HG03575 (cell line): ENCODE data around the gene AKAP8.
A peak's percentile ranks its signal among the peaks of the same experiment; 100 is the strongest.

ENCODE experiments used
- ATAC-seq: cut with Tn5 transposase; IDR thresholded peaks from one replicate; pipeline ENCODE4 v1.9.1; 2021; ENCODE audit not compliant: unreplicated experiment, insufficient number of reproducible peaks, low FRiP score; ENCODE audit errors: extremely low read depth

The AKAP8 gene

GRCh38 chr19:15379083-15379998, at the start of gene AKAP8:
AKAP8 (minus strand) TSS chr19:15379787; CDS start chr19:15379731, 56 bp downstream.
- peak; percentile 37 for ATAC-seq

- ATAC-seq, result no peak
These were observed 48.4 kb upstream of the AKAP8 start for GRCh38 chr19:15427991-15428471.

- ATAC-seq, result no peak
These were observed 47.7 kb upstream of the AKAP8 start for GRCh38 chr19:15427350-15427700.

GRCh38 chr19:15426485-15427349, 47.1 kb upstream of the AKAP8 start:
- no peak for ATAC-seq

GRCh38 chr19:15425321-15425950, 45.8 kb upstream of the AKAP8 start:
- ATAC-seq, result no peak

GRCh38 chr19:15424692-15425272, 45.2 kb upstream of the AKAP8 start:
- no peak for ATAC-seq

GRCh38 chr19:15424121-15424520, 44.5 kb upstream of the AKAP8 start:
- no peak for ATAC-seq

- no peak for ATAC-seq
These were observed 43.5 kb upstream of the AKAP8 start for GRCh38 chr19:15423130-15423529.

GRCh38 chr19:15422296-15423075, 42.9 kb upstream of the AKAP8 start:
- ATAC-seq, result no peak

GRCh38 chr19:15421721-15422260, 42.2 kb upstream of the AKAP8 start:
- ATAC-seq, result no peak

GRCh38 chr19:15421136-15421695, 41.6 kb upstream of the AKAP8 start:
- ATAC-seq, result no peak

GRCh38 chr19:15419413-15420025, 39.9 kb upstream of the AKAP8 start:
- ATAC-seq, result no peak

GRCh38 chr19:15418579-15419412, 39.2 kb upstream of the AKAP8 start, which contains the start of gene AKAP8L:
AKAP8L (minus strand) TSS chr19:15418988; CDS start chr19:15418923, 65 bp downstream.
- peak; percentile 88 for ATAC-seq

GRCh38 chr19:15418231-15418578, 38.6 kb upstream of the AKAP8 start:
- ATAC-seq, result no peak

- ATAC-seq, result no peak
These were observed 38.1 kb upstream of the AKAP8 start for GRCh38 chr19:15417699-15418098.

- no peak for ATAC-seq
These were observed 33.2 kb upstream of the AKAP8 start for GRCh38 chr19:15412832-15413231.
